ENCODE results near the gene PLIN4. TPM values are rescaled to one million over a fixed set of nuclear protein-coding genes. Genes with fewer than 3 reads are reported as not detected.
A peak's percentile ranks its signal among the peaks of the same experiment; 100 is the strongest.

Gene PLIN4
- total RNA-seq, 1 donor from 2014 or later: 0.05 TPM

- peak overlapping the region; percentile 38 for H3K27ac Mint-ChIP-seq
- peaks cover 3% of the 10 kb centered on the region for H3K36me3 Mint-ChIP-seq (ENCODE audit: low read depth)
- H3K4me1 Mint-ChIP-seq (ENCODE audit: low read depth): peaks cover 6% of the 10 kb centered on the region
- no peak overlapping the region for H3K4me3 Mint-ChIP-seq (ENCODE audit: low read depth)
- no peaks in the 10 kb centered on the region for H3K27me3 Mint-ChIP-seq (ENCODE audit: low read depth)
- intact Hi-C loops (cut with micrococcal nuclease): no loop called here
- H3K9me3 Mint-ChIP-seq: no peaks in the 10 kb centered on the region
- no peak for DNase-seq (ENCODE audit: low spot score)
Measured at GRCh38 chr19:4504891-4505569, 13.3 kb downstream of the PLIN4 start.

GRCh38 chr19:4504297-4504701 lies 14.0 kb downstream of the PLIN4 start:
- H3K27ac Mint-ChIP-seq: no peak overlapping the region
- peaks cover 5% of the 10 kb centered on the region for H3K36me3 Mint-ChIP-seq (ENCODE audit: low read depth)
- H3K9me3 Mint-ChIP-seq: no peaks in the 10 kb centered on the region
- intact Hi-C loops (cut with micrococcal nuclease): no loop called here
- H3K27me3 Mint-ChIP-seq (ENCODE audit: low read depth): no peaks in the 10 kb centered on the region
- no peak overlapping the region for H3K4me3 Mint-ChIP-seq (ENCODE audit: low read depth)
- peaks cover 6% of the 10 kb centered on the region for H3K4me1 Mint-ChIP-seq (ENCODE audit: low read depth)
- no peak for DNase-seq (ENCODE audit: low spot score)

GRCh38 chr19:4503825-4504170 lies 14.5 kb downstream of the PLIN4 start:
- Mint-ChIP-seq H3K27ac (no peak overlapping the region), H3K4me3 (ENCODE audit: low read depth) (no peak overlapping the region), H3K27me3 (ENCODE audit: low read depth) (no peaks in the 10 kb centered on the region), H3K36me3 (ENCODE audit: low read depth) (peaks cover 6% of the 10 kb centered on the region), H3K9me3 (no peaks in the 10 kb centered on the region), H3K4me1 (ENCODE audit: low read depth) (peaks cover 6% of the 10 kb centered on the region)
- intact Hi-C loops (cut with micrococcal nuclease): no loop called here
- no peak for DNase-seq (ENCODE audit: low spot score)

GRCh38 chr19:4503132-4503824 lies 15.0 kb downstream of the PLIN4 start:
- Mint-ChIP-seq H3K4me1 (ENCODE audit: low read depth) (peaks cover 6% of the 10 kb centered on the region), H3K9me3 (no peaks in the 10 kb centered on the region), H3K27ac (no peak overlapping the region), H3K27me3 (ENCODE audit: low read depth) (no peaks in the 10 kb centered on the region), H3K36me3 (ENCODE audit: low read depth) (peaks cover 6% of the 10 kb centered on the region), H3K4me3 (ENCODE audit: low read depth) (no peak overlapping the region)
- DNase-seq (ENCODE audit: low spot score): no peak
- intact Hi-C loops (cut with micrococcal nuclease): no loop called here

GRCh38 chr19:4502282-4503131 lies 15.8 kb downstream of the PLIN4 start:
- Mint-ChIP-seq H3K4me1 (ENCODE audit: low read depth) (peaks cover 6% of the 10 kb centered on the region), H3K4me3 (ENCODE audit: low read depth) (no peak overlapping the region), H3K27me3 (ENCODE audit: low read depth) (no peaks in the 10 kb centered on the region), H3K27ac (no peak overlapping the region), H3K9me3 (no peaks in the 10 kb centered on the region), H3K36me3 (ENCODE audit: low read depth) (peaks cover 6% of the 10 kb centered on the region)
- intact Hi-C loops (cut with micrococcal nuclease): no loop called here
- DNase-seq (ENCODE audit: low spot score): no peak

- intact Hi-C loops (cut with micrococcal nuclease): no loop called here
- Mint-ChIP-seq H3K4me1 (ENCODE audit: low read depth) (peaks cover 5% of the 10 kb centered on the region), H3K36me3 (ENCODE audit: low read depth) (peaks cover 6% of the 10 kb centered on the region), H3K9me3 (no peaks in the 10 kb centered on the region), H3K27ac (no peak overlapping the region), H3K27me3 (ENCODE audit: low read depth) (no peaks in the 10 kb centered on the region), H3K4me3 (ENCODE audit: low read depth) (no peak overlapping the region)
- no peak for DNase-seq (ENCODE audit: low spot score)
Measured at GRCh38 chr19:4501691-4502090, 16.6 kb downstream of the PLIN4 start.

GRCh38 chr19:4500841-4501591 lies 17.3 kb downstream of the PLIN4 start:
- intact Hi-C loops (cut with micrococcal nuclease): no loop called here
- Mint-ChIP-seq H3K27ac (no peak overlapping the region), H3K36me3 (ENCODE audit: low read depth) (peaks cover 3% of the 10 kb centered on the region), H3K4me3 (ENCODE audit: low read depth) (no peak overlapping the region), H3K9me3 (no peaks in the 10 kb centered on the region), H3K4me1 (ENCODE audit: low read depth) (no peaks in the 10 kb centered on the region), H3K27me3 (ENCODE audit: low read depth) (no peaks in the 10 kb centered on the region)
- no peak for DNase-seq (ENCODE audit: low spot score)

- Mint-ChIP-seq H3K4me1 (ENCODE audit: low read depth) (no peaks in the 10 kb centered on the region), H3K9me3 (no peaks in the 10 kb centered on the region), H3K27me3 (ENCODE audit: low read depth) (no peaks in the 10 kb centered on the region), H3K27ac (no peak overlapping the region), H3K4me3 (ENCODE audit: low read depth) (no peak overlapping the region), H3K36me3 (ENCODE audit: low read depth) (peaks cover 3% of the 10 kb centered on the region)
- intact Hi-C loops (cut with micrococcal nuclease): no loop called here
- DNase-seq (ENCODE audit: low spot score): no peak
Measured at GRCh38 chr19:4499855-4500254, 18.4 kb downstream of the PLIN4 start.

- no peak for DNase-seq (ENCODE audit: low spot score)
- no peaks in the 10 kb centered on the region for H3K9me3 Mint-ChIP-seq
- H3K27ac Mint-ChIP-seq: no peak overlapping the region
- H3K27me3 Mint-ChIP-seq (ENCODE audit: low read depth): no peaks in the 10 kb centered on the region
- intact Hi-C loops (cut with micrococcal nuclease): no loop called here
- no peak overlapping the region for H3K4me3 Mint-ChIP-seq (ENCODE audit: low read depth)
- H3K36me3 Mint-ChIP-seq (ENCODE audit: low read depth): peaks cover 6% of the 10 kb centered on the region
- no peaks in the 10 kb centered on the region for H3K4me1 Mint-ChIP-seq (ENCODE audit: low read depth)
Measured at GRCh38 chr19:4499318-4499717, 19.0 kb downstream of the PLIN4 start.

- H3K27me3 Mint-ChIP-seq (ENCODE audit: low read depth): no peaks in the 10 kb centered on the region
- peaks cover 6% of the 10 kb centered on the region for H3K36me3 Mint-ChIP-seq (ENCODE audit: low read depth)
- no peak overlapping the region for H3K27ac Mint-ChIP-seq
- intact Hi-C loops (cut with micrococcal nuclease): no loop called here
- H3K9me3 Mint-ChIP-seq: no peaks in the 10 kb centered on the region
- no peaks in the 10 kb centered on the region for H3K4me1 Mint-ChIP-seq (ENCODE audit: low read depth)
- H3K4me3 Mint-ChIP-seq (ENCODE audit: low read depth): no peak overlapping the region
- no peak for DNase-seq (ENCODE audit: low spot score)
Measured at GRCh38 chr19:4498694-4499093, 19.6 kb downstream of the PLIN4 start.

GRCh38 chr19:4497770-4498389 lies 20.4 kb downstream of the PLIN4 start:
- intact Hi-C loops (cut with micrococcal nuclease): no loop called here
- Mint-ChIP-seq H3K9me3 (no peaks in the 10 kb centered on the region), H3K36me3 (ENCODE audit: low read depth) (peaks cover 6% of the 10 kb centered on the region), H3K4me1 (ENCODE audit: low read depth) (no peaks in the 10 kb centered on the region), H3K4me3 (ENCODE audit: low read depth) (no peak overlapping the region), H3K27ac (no peak overlapping the region), H3K27me3 (ENCODE audit: low read depth) (no peaks in the 10 kb centered on the region)
- DNase-seq (ENCODE audit: low spot score): no peak

- Mint-ChIP-seq H3K4me3 (ENCODE audit: low read depth) (no peak overlapping the region), H3K9me3 (no peaks in the 10 kb centered on the region), H3K27me3 (ENCODE audit: low read depth) (no peaks in the 10 kb centered on the region), H3K27ac (no peak overlapping the region), H3K36me3 (ENCODE audit: low read depth) (peaks cover 6% of the 10 kb centered on the region), H3K4me1 (ENCODE audit: low read depth) (no peaks in the 10 kb centered on the region)
- intact Hi-C loops (cut with micrococcal nuclease): no loop called here
- no peak for DNase-seq (ENCODE audit: low spot score)
Measured at GRCh38 chr19:4496304-4496703, 22.0 kb downstream of the PLIN4 start.

Measured in activated T-helper 2 cell treated with anti-CD3 and anti-CD28 coated beads, Interferon-gamma antibody, Interleukin-2, Interleukin-4, amounts not matched to agents 10 μg/mL and 5 μg/mL and 100 μg/mL, durations not matched to agents 14 hours and 24 hours and 36 hours (primary cell).